Smooth muscle cell (in vitro differentiated cells): ENCODE data around the gene EXD3. TPM values are rescaled to one million over a fixed set of nuclear protein-coding genes. Genes with fewer than 3 reads are reported as not detected.
A peak's percentile ranks its signal among the peaks of the same experiment; 100 is the strongest.

ENCODE experiments used
- DNase-seq: peaks from one replicate; lab custom pipeline; 2025; ENCODE audit not compliant: unreplicated experiment; lab: John Stamatoyannopoulos, UW
- H2AFZ ChIP-seq: fragments of 200-600 bp; sonication (generic); 2 replicates; pipeline ENCODE4 v1.6.0; 2016; ENCODE audit warnings: antibody characterized with exemption, low read depth, mild to moderate bottlenecking
- H3F3A ChIP-seq: fragments of 200-600 bp; sonication (generic); 2 replicates; pipeline ENCODE4 v1.6.0; 2017; ENCODE audit warnings: antibody characterized with exemption, low read depth
- H3K27ac ChIP-seq: fragments of 200-600 bp; sonication (generic); 2 replicates; pipeline ENCODE4 v1.5.1; 2016; ENCODE audit warnings: low read depth, mild to moderate bottlenecking
- H3K27me3 ChIP-seq: fragments of 200-600 bp; sonication (generic); 2 replicates; pipeline ENCODE4 v1.6.1; 2016; ENCODE audit warnings: low read depth, mild to moderate bottlenecking
- H3K36me3 ChIP-seq: fragments of 200-600 bp; sonication (generic); 2 replicates; pipeline ENCODE4 v1.5.1; 2016; ENCODE audit warnings: low read depth
- H3K4me1 ChIP-seq: fragments of 200-600 bp; sonication (generic); 2 replicates; pipeline ENCODE4 v1.5.1; 2016; ENCODE audit warnings: low read depth
- H3K4me2 ChIP-seq: fragments of 200-600 bp; sonication (generic); 2 replicates; pipeline ENCODE4 v1.6.0; 2016; ENCODE audit warnings: mild to moderate bottlenecking
- H3K4me3 ChIP-seq: fragments of 200-600 bp; sonication (generic); 2 replicates; pipeline ENCODE4 v1.5.1; 2016; ENCODE audit warnings: mild to moderate bottlenecking
- H3K79me2 ChIP-seq: fragments of 200-600 bp; sonication (generic); 2 replicates; pipeline ENCODE4 v1.6.0; 2016; ENCODE audit warnings: low read depth, mild to moderate bottlenecking
- H3K9ac ChIP-seq: fragments of 200-600 bp; sonication (generic); 2 replicates; pipeline ENCODE4 v1.6.0; 2016; ENCODE audit warnings: low read depth
- H3K9me3 ChIP-seq: fragments of 200-600 bp; sonication (generic); replicated peaks from 2 replicates; pipeline ENCODE4 v1.5.1; 2016; ENCODE audit warnings: low read depth
- H4K20me1 ChIP-seq: fragments of 200-600 bp; sonication (generic); 2 replicates; pipeline ENCODE4 v1.6.0; 2016; ENCODE audit warnings: low read depth
- CTCF ChIP-seq: fragments of 200-600 bp; sonication (generic); IDR thresholded peaks from 2 replicates; pipeline ENCODE4 v1.5.1; 2017; ENCODE audit warnings: borderline replicate concordance, mild to moderate bottlenecking, antibody characterized with exemption; ENCODE audit not compliant: insufficient read depth, poor library complexity, severe bottlenecking
- WGBS: methylation state at CpG from one replicate; pipeline ENCODE4 v1.1.7; 2016; ENCODE audit warnings: low lambda C conversion rate; 5-methylcytosine and 5-hydroxymethylcytosine counted together
- polyA plus RNA-seq: library from polyadenylated mRNA; unstranded; fragments of >200 nt; fragmentation: Nextera tagmentation; extraction: Ambion mirVana; gene quantifications from 2 replicates; pipeline ENCODE4 v1.2.1, GENCODE V29; 2016
- total RNA-seq: library from RNA; depleted of rRNA; stranded (reverse); fragments of >200 nt; gene quantifications from 2 replicates; pipeline ENCODE4 v1.2.3, GENCODE V29; 2014

The EXD3 gene
- total and polyA plus RNA-seq, 2 experiments from 2014 or later, result 3.1 to 15.7 TPM

- peaks cover 6% of the 10 kb centered on the region for H3F3A ChIP-seq
- H3K79me2 ChIP-seq, result no peaks in the 10 kb centered on the region
- WGBS, result 87% methylated on average over 14 of the region's 14 CpGs
- H2AFZ ChIP-seq, result no peak overlapping the region
- no peaks in the 10 kb centered on the region for H3K27me3 ChIP-seq
- no peak overlapping the region for H3K4me2 ChIP-seq
- no peaks in the 10 kb centered on the region for H3K36me3 ChIP-seq
- no peak overlapping the region for H3K27ac ChIP-seq
- no peak overlapping the region for H3K4me3 ChIP-seq
- TF ChIP-seq CTCF, result no peak
- no peak for DNase-seq
- H3K9me3 ChIP-seq, result no peaks in the 10 kb centered on the region
- H4K20me1 ChIP-seq, result no peaks in the 10 kb centered on the region
- H3K9ac ChIP-seq, result no peak overlapping the region
- no peaks in the 10 kb centered on the region for H3K4me1 ChIP-seq
These were observed 21.3 kb upstream of the EXD3 start for GRCh38 chr9:137444106-137444790.

DNA sequence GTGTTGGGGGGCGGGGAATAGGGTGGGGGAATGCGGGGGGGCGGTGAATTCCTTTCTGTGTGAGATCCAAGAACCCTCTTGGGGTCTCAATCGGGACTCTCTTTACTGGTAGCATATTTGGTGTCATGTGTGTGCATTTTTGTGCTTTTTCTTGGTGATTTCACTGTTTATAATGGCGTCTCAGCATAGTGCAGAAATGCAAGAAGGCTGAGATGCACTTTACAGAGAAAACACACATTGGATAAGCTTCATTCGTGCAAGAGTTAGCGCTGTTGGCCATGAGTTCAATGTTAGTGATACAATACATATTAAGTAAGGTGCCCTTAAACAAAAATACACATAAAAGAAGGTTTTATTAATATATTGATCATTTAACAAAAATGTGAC, 19.0 kb upstream of the EXD3 start:
- H3F3A ChIP-seq, result peaks cover 3% of the 10 kb centered on the region

DNA sequence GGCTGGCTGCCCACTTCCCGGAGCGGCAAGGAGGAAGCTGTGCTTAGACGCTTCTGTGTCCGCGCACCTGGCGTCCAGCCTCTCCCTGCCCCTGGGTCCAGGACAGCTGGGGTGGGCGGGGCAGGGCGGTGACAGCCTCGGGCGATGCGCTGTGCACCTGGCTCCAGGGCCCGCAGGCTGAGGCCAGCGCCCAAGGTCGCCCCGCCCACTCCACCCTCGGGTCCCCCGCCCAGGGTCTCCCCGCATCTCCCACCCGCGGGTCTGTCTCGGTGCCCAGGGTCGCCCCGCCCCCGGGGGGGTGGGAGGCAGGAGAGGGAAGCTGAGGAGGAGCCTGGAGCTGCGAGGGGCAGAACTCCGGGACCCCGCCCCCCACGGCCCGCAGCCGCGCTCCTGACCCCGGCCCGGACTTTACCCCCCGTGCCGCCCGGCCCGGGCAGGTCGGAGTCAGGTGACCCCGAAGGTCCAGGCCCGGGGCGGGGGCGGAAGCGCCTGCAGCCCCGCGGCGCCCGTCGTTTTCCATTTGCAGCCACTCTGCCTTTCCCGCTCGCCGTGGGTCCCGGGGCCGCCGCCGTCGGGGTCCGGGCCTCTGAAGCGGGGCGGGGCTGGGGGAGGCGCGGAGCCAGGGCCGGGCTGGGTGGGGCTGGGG, 18.4 kb upstream of the EXD3 start, which contains the start of gene ENTPD8:
Gene ENTPD8 (minus strand): TSS at position 69 of the 646 bp plus-strand sequence. CDS start 3,072 bp downstream, outside the sequence.
- H3K4me3 ChIP-seq, result peak within 1 kb of the TSS; percentile 50
- H3K36me3 ChIP-seq, result no peaks in the 10 kb centered on the region
- no peaks in the 10 kb centered on the region for H4K20me1 ChIP-seq
- TF ChIP-seq CTCF, result no peak
- H3K79me2 ChIP-seq, result no peaks in the 10 kb centered on the region
- under 1% methylated on average over 27 of the region's 62 CpGs for WGBS
- peak within 1 kb of the TSS; percentile 39 for H2AFZ ChIP-seq
- no peaks in the 10 kb centered on the region for H3K27me3 ChIP-seq
- no peaks in the 10 kb centered on the region for H3F3A ChIP-seq
- H3K9ac ChIP-seq, result no peak within 1 kb of the TSS
- H3K4me2 ChIP-seq, result peak within 1 kb of the TSS; percentile 86
- no peak for DNase-seq
- no peaks in the 10 kb centered on the region for H3K9me3 ChIP-seq
- H3K4me1 ChIP-seq, result no peaks in the 10 kb centered on the region
- H3K27ac ChIP-seq, result no peak within 1 kb of the TSS

More for the DNA sequence above, 19.0 kb upstream of the EXD3 start:
- no peak overlapping the region for H3K27ac ChIP-seq
- no peaks in the 10 kb centered on the region for H3K9me3 ChIP-seq
- H3K4me3 ChIP-seq, result peak overlapping the region; percentile 50
- H4K20me1 ChIP-seq, result no peaks in the 10 kb centered on the region
- 25% methylated on average over 6 of the region's 7 CpGs for WGBS
- peak overlapping the region; percentile 86 for H3K4me2 ChIP-seq
- no peaks in the 10 kb centered on the region for H3K36me3 ChIP-seq
- TF ChIP-seq CTCF, result no peak
- H3K79me2 ChIP-seq, result no peaks in the 10 kb centered on the region
- DNase-seq, result no peak
- no peak overlapping the region for H2AFZ ChIP-seq
- no peak overlapping the region for H3K9ac ChIP-seq
- H3K4me1 ChIP-seq, result no peaks in the 10 kb centered on the region
- no peaks in the 10 kb centered on the region for H3K27me3 ChIP-seq
